HEK293 (cell line): ENCODE measurements around the gene ATP1A3.
"Not testable (repeated sequence)": the region's sequence is repeated elsewhere in the genome, so short reads cannot be mapped to it uniquely, and the experiment has no call there.

Experiments used
- CTCF ChIA-PET: fragments of 350-600 bp; formaldehyde crosslinking; extraction: SDS; loops from one replicate; lab custom pipeline; 2021; ENCODE audit warnings: antibody characterized with exemption; lab: Yijun Ruan, JAX
- POLR2A ChIA-PET: fragments of 300-600 bp; formaldehyde crosslinking; extraction: SDS; loops from one replicate; lab custom pipeline; 2020; ENCODE audit warnings: antibody characterized with exemption, inconsistent platforms; lab: Yijun Ruan, JAX
- H3K27ac ChIP-seq: fragments of 200-500 bp; sonication (Bioruptor generic); 2 replicates; pipeline ENCODE4 v1.5.1; 2014; ENCODE audit warnings: low read depth, low read length, control low read depth, inconsistent platforms; ENCODE audit errors: extremely low read depth
- H3K36me3 ChIP-seq, 2 experiments: fragments of 200-500 bp in 1 of 2; sonication (Bioruptor generic) in 1 of 2; 1 replicate in 1 of 2; 2 replicates in 1 of 2; pipeline ENCODE4 v1.5.1; 2014 to 2017; ENCODE audit warnings: inconsistent platforms in 2 of 2, low read length in 2 of 2; ENCODE audit not compliant: control insufficient read depth in 2 of 2, insufficient read depth in 1 of 2
- H3K4me1 ChIP-seq: fragments of 200-500 bp; sonication (Bioruptor generic); 2 replicates; pipeline ENCODE4 v1.5.1; 2014; ENCODE audit warnings: mild to moderate bottlenecking, low read length, inconsistent platforms; ENCODE audit not compliant: control insufficient read depth, insufficient read depth
- H3K4me3 ChIP-seq: 2 replicates; pipeline ENCODE4 v1.5.1; 2011; ENCODE audit warnings: low read depth, mild to moderate bottlenecking, control low read depth, low read length, moderate library complexity
- H3K9me3 ChIP-seq: fragments of 200-500 bp; sonication (Bioruptor generic); 2 replicates; pipeline ENCODE4 v1.5.1; 2014; ENCODE audit warnings: low read depth, low read length, inconsistent platforms; ENCODE audit not compliant: control insufficient read depth, insufficient read depth
- KLF1 ChIP-seq: fragments of 450-650 bp; formaldehyde crosslinking; IDR thresholded peaks from 2 replicates; pipeline ENCODE4 v1.5.1; 2016; ENCODE audit warnings: missing biosample characterization, missing genetic modification characterization
- SCRT1 ChIP-seq: fragments of 450-650 bp; formaldehyde crosslinking; IDR thresholded peaks from 2 replicates; pipeline ENCODE4 v1.5.1; 2016; ENCODE audit warnings: missing biosample characterization, missing genetic modification characterization, borderline replicate concordance
- SCRT2 ChIP-seq: fragments of 450-650 bp; formaldehyde crosslinking; IDR thresholded peaks from 2 replicates; pipeline ENCODE4 v1.5.1; 2016; ENCODE audit warnings: missing biosample characterization, missing genetic modification characterization
- SP3 ChIP-seq: fragments of 450-650 bp; formaldehyde crosslinking; IDR thresholded peaks from 2 replicates; pipeline ENCODE4 v1.5.1; 2016; ENCODE audit warnings: missing biosample characterization, missing genetic modification characterization
- ZBTB17 ChIP-seq: fragments of 450-650 bp; formaldehyde crosslinking; IDR thresholded peaks from 2 replicates; pipeline ENCODE4 v1.5.1; 2016; ENCODE audit warnings: missing biosample characterization, missing genetic modification characterization
- ZBTB7A ChIP-seq: fragments of 450-650 bp; formaldehyde crosslinking; IDR thresholded peaks from 2 replicates; pipeline ENCODE4 v1.5.1; 2016; ENCODE audit warnings: low read depth, missing biosample characterization, missing genetic modification characterization
- ZFHX2 ChIP-seq: fragments of 450-650 bp; formaldehyde crosslinking; conservative IDR thresholded peaks from 2 replicates; pipeline ENCODE4 v1.5.1; 2016; ENCODE audit warnings: missing biosample characterization, missing genetic modification characterization
- ZNF10 ChIP-seq: fragments of 450-650 bp; formaldehyde crosslinking; IDR thresholded peaks from 2 replicates; pipeline ENCODE4 v1.5.1; 2017; ENCODE audit warnings: missing biosample characterization, missing genetic modification characterization
- ZNF132 ChIP-seq: fragments of 450-650 bp; formaldehyde crosslinking; IDR thresholded peaks from 2 replicates; pipeline ENCODE4 v1.5.1; 2017; ENCODE audit warnings: missing biosample characterization, missing genetic modification characterization, borderline replicate concordance
- ZNF157 ChIP-seq: fragments of 450-650 bp; formaldehyde crosslinking; IDR thresholded peaks from 2 replicates; pipeline ENCODE4 v1.5.1; 2016; ENCODE audit warnings: missing biosample characterization, missing genetic modification characterization
- ZNF2 ChIP-seq: fragments of 450-650 bp; formaldehyde crosslinking; IDR thresholded peaks from 2 replicates; pipeline ENCODE4 v1.5.1; 2016; ENCODE audit warnings: missing biosample characterization, missing genetic modification characterization
- ZNF214 ChIP-seq: fragments of 450-650 bp; formaldehyde crosslinking; IDR thresholded peaks from 2 replicates; pipeline ENCODE4 v1.5.1; 2017; ENCODE audit warnings: missing biosample characterization, mild to moderate bottlenecking, missing genetic modification characterization, borderline replicate concordance
- ZNF292 ChIP-seq: fragments of 450-650 bp; formaldehyde crosslinking; IDR thresholded peaks from 2 replicates; pipeline ENCODE4 v1.5.1; 2016; ENCODE audit warnings: low read depth, missing biosample characterization, missing genetic modification characterization, borderline replicate concordance
- ZNF335 ChIP-seq: fragments of 450-650 bp; formaldehyde crosslinking; conservative IDR thresholded peaks from 2 replicates; pipeline ENCODE4 v1.5.1; 2016; ENCODE audit warnings: missing biosample characterization, missing genetic modification characterization
- ZNF366 ChIP-seq: fragments of 450-650 bp; formaldehyde crosslinking; conservative IDR thresholded peaks from 2 replicates; pipeline ENCODE4 v1.5.1; 2016; ENCODE audit warnings: missing biosample characterization, missing genetic modification characterization
- ZNF473 ChIP-seq: fragments of 450-650 bp; formaldehyde crosslinking; IDR thresholded peaks from 2 replicates; pipeline ENCODE4 v1.5.1; 2017; ENCODE audit warnings: missing biosample characterization, missing genetic modification characterization
- ZNF529 ChIP-seq: fragments of 450-650 bp; formaldehyde crosslinking; IDR thresholded peaks from 2 replicates; pipeline ENCODE4 v1.5.1; 2017; ENCODE audit warnings: missing genetic modification characterization, missing biosample characterization; ENCODE audit not compliant: insufficient replicate concordance
- ZNF560 ChIP-seq: fragments of 450-650 bp; formaldehyde crosslinking; IDR thresholded peaks from 2 replicates; pipeline ENCODE4 v1.5.1; 2017; ENCODE audit warnings: missing biosample characterization, missing genetic modification characterization, borderline replicate concordance
- ZNF585B ChIP-seq: fragments of 450-650 bp; formaldehyde crosslinking; IDR thresholded peaks from 2 replicates; pipeline ENCODE4 v1.5.1; 2016; ENCODE audit warnings: missing biosample characterization, missing genetic modification characterization
- ZNF664 ChIP-seq: fragments of 450-650 bp; formaldehyde crosslinking; IDR thresholded peaks from 2 replicates; pipeline ENCODE4 v1.5.1; 2016; ENCODE audit warnings: missing biosample characterization, missing genetic modification characterization
- TF ChIP-seq, protein P1 (sequence below): fragments of 450-650 bp; IDR thresholded peaks from 2 replicates; pipeline ENCODE4 v1.5.1; 2018; ENCODE audit warnings: missing biosample characterization, mild to moderate bottlenecking, missing genetic modification characterization
- TF ChIP-seq, protein P2 (sequence below): fragments of 450-650 bp; formaldehyde crosslinking; IDR thresholded peaks from 2 replicates; pipeline ENCODE4 v1.5.1; 2016; ENCODE audit warnings: missing biosample characterization, missing genetic modification characterization

The ATP1A3 gene

DNA sequence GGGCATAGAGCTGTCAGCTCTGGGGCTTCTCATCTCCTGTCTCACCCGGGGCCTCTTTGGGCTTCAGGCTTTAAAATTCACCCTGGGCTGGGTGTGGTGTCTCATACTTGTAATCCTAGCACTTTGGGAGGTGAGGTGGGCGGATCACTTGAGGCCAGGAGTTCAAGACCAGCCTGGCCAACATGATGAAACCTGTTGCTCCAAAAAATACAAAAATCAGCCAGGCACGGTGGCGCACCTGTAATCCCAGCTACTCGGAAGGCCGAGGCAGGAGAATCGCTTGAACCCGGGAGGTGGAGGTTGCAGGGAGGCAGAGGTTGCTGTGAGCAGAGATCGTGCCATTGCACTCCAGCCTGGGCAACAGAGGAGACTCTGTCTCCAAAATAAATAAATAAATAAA is 46.5 kb upstream of the ATP1A3 start:
- POLR2A ChIA-PET, result interaction anchor here (1.5 kb wide), 1 partner anchor 36 kb away, joined by 5 read pairs; the partner anchor contains the start of gene ZNF574
- H3K27ac ChIP-seq, H3K9me3 ChIP-seq, H3K4me3 ChIP-seq, H3K4me1 ChIP-seq, H3K36me3 ChIP-seq: not testable (repeated sequence)
- peak; percentile 20; the same call in 1 of the 2 replicates for TF ChIP-seq KLF1 (tag by site-specific recombination)
- TF ChIP-seq ZFHX2 (tag by site-specific recombination), result peak; percentile 73
- peak; percentile 95 for TF ChIP-seq SCRT2
- TF ChIP-seq SCRT1 (tag by site-specific recombination), result peak; percentile 58; the same call in 1 of the 2 replicates
- CTCF ChIA-PET, result interaction anchor here (0.5 to 4.3 kb wide), 5 partner anchors 9 to 1066 kb away, joined by 3 to 37 read pairs (median 4); partner anchors contain the start of gene RPS19

DNA sequence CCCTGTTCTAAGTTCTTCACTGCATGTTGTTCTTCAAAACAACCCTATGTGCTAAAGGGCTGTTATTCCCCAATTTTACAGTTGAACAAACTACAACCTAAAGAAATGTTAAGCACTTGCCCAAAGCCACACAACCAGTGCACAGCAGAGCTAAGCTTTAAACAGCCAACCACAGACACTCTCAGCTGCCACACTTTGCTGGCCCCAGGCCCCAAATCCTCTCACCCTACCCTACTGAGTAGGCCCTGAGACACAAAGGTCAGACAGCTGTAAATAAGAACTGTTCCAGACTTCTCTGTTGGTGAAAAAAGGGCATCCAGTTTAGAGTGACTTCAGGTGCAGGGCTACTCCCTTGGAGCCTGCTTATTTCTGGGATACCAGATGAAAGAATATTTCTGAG is 46.0 kb upstream of the ATP1A3 start:
- TF ChIP-seq ZNF366 (tag by site-specific recombination) (no peak), SP3 (tag by site-specific recombination) (no peak), ZBTB7A (no peak), ZNF335 (tag by site-specific recombination) (no peak), ZNF560 (no peak), ZNF2 (tag by site-specific recombination) (no peak), ZNF529 (tag by site-specific recombination) (no peak), ZNF214 (tag by site-specific recombination) (no peak), ZNF132 (tag by site-specific recombination) (no peak)
- TF ChIP-seq, protein P1, sequence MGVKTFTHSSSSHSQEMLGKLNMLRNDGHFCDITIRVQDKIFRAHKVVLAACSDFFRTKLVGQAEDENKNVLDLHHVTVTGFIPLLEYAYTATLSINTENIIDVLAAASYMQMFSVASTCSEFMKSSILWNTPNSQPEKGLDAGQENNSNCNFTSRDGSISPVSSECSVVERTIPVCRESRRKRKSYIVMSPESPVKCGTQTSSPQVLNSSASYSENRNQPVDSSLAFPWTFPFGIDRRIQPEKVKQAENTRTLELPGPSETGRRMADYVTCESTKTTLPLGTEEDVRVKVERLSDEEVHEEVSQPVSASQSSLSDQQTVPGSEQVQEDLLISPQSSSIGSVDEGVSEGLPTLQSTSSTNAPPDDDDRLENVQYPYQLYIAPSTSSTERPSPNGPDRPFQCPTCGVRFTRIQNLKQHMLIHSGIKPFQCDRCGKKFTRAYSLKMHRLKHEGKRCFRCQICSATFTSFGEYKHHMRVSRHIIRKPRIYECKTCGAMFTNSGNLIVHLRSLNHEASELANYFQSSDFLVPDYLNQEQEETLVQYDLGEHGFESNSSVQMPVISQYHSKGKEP (tag by site-specific recombination), result no peak
- TF ChIP-seq, protein P2, sequence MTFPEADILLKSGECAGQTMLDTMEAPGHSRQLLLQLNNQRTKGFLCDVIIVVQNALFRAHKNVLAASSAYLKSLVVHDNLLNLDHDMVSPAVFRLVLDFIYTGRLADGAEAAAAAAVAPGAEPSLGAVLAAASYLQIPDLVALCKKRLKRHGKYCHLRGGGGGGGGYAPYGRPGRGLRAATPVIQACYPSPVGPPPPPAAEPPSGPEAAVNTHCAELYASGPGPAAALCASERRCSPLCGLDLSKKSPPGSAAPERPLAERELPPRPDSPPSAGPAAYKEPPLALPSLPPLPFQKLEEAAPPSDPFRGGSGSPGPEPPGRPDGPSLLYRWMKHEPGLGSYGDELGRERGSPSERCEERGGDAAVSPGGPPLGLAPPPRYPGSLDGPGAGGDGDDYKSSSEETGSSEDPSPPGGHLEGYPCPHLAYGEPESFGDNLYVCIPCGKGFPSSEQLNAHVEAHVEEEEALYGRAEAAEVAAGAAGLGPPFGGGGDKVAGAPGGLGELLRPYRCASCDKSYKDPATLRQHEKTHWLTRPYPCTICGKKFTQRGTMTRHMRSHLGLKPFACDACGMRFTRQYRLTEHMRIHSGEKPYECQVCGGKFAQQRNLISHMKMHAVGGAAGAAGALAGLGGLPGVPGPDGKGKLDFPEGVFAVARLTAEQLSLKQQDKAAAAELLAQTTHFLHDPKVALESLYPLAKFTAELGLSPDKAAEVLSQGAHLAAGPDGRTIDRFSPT, result no peak
- ChIA-PET POLR2A (interaction anchor here (1.5 kb wide), 1 partner anchor 36 kb away, joined by 5 read pairs; the partner anchor contains the start of gene ZNF574), CTCF (interaction anchor here (0.5 to 4.3 kb wide), 3 partner anchors 11 to 1065 kb away, joined by 3 to 37 read pairs (median 4); partner anchors contain the start of gene RPS19)
- Histone ChIP-seq H3K4me3 (no peak overlapping the region), H3K4me1 (peaks cover 3% of the 10 kb centered on the region; the same call in 1 of the 2 replicates), H3K36me3 (no peaks in the 10 kb centered on the region), H3K27ac (no peak overlapping the region), H3K9me3 (no peaks in the 10 kb centered on the region)

DNA sequence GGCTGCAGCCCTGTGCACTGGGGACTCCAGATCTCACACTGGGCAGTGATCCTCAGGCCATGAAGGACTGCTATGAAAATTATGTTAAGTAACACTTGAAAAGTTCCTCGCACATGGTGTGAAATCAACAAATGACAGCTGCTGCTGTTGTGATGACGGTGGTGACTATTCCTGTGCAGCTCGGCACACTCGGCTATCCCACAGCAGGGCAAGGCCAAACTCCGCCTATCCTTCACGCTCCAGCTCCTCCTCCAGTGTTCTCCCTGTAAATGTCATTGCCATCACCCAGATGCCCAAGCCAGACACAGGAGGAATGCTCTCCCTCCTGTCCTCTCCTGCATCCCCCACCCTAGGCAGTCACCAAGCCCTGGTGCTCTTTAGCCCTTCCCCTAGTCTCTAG is 44.6 kb upstream of the ATP1A3 start:
- ChIA-PET CTCF (interaction anchor here (0.7 to 2.8 kb wide), 4 partner anchors 10 to 15 kb away, joined by 3 to 31 read pairs (median 3); no protein-coding TSS in a partner anchor), POLR2A (interaction anchor here (1.1 kb wide), 1 partner anchor 33 kb away, joined by 3 read pairs; no protein-coding TSS in a partner anchor)
- TF ChIP-seq ZNF292 (tag by site-specific recombination) (no peak), ZNF473 (tag by site-specific recombination) (no peak), ZNF664 (no peak), ZNF10 (tag by site-specific recombination) (no peak), ZNF157 (tag by site-specific recombination) (no peak), ZBTB17 (tag by site-specific recombination) (no peak), ZNF585B (no peak)
- Histone ChIP-seq H3K36me3 (no peaks in the 10 kb centered on the region; a peak in 1 of 3 replicates), H3K4me1 (peaks cover 10% of the 10 kb centered on the region), H3K4me3 (no peak overlapping the region), H3K27ac (no peak overlapping the region), H3K9me3 (0 out of 2 replicates have a peak, but pooled peaks cover 2% of the 10 kb centered on the region)
